Motor neuron (in vitro differentiated cells): Measurements from ENCODE around the gene VPS35. TPM values are rescaled to one million over a fixed set of nuclear protein-coding genes. Genes with fewer than 3 reads are reported as not detected.

Source experiments
- ATAC-seq, 8 experiments: fragments of 200-7000 bp; cut with Tn5 transposase; replicated peaks in 6 of 8; 2 replicates each; pipeline ENCODE4 v1.8.0; 2021; ENCODE audit warnings: mild to moderate bottlenecking in 8 of 8, moderate library complexity in 8 of 8
- H3K27ac ChIP-seq, 2 donors: fragments of 250-450 bp; sonication (Bioruptor Pico); 2 replicates each; pipeline ENCODE4 v1.9.0; 2021; ENCODE audit warnings: antibody characterized with exemption in 2 of 2, mild to moderate bottlenecking in 2 of 2, moderate library complexity in 1 of 2
- H3K4me1 ChIP-seq, 2 donors: fragments of 250-450 bp; sonication (Bioruptor Pico); replicated peaks in 1 of 2; 2 replicates each; pipeline ENCODE4 v1.6.1; 2021; ENCODE audit warnings: antibody characterized with exemption in 2 of 2, mild to moderate bottlenecking in 2 of 2, moderate library complexity in 1 of 2
- H3K4me3 ChIP-seq, 5 donors: fragments of 250-450 bp; sonication (Bioruptor Pico); 2 replicates each; pipeline ENCODE4 v1.9.0; 2021; ENCODE audit warnings: antibody characterized with exemption in 5 of 5, mild to moderate bottlenecking in 5 of 5, moderate library complexity in 4 of 5
- WGBS, 10 experiments: fragments of 450-650 bp; shearing (Covaris generic); methylation state at CpG; one replicate each; pipeline ENCODE4 v1.0.0; 2022; 5-methylcytosine and 5-hydroxymethylcytosine counted together
- in situ Hi-C, 9 experiments: fragments of 400-800 bp; cut with MboI; loops; one replicate each; pipeline ENCODE4 v1.15.0; 2021; ENCODE audit warnings: low sequenced_read_pairs in 9 of 9, low pct_unique_long_range_greater_than_20kb in 2 of 9; ENCODE audit not compliant: unreplicated experiment in 9 of 9
- total RNA-seq, 8 experiments: library from RNA; unstranded; fragments of 300-600 nt; gene quantifications; 2 replicates each; pipeline versions ENCODE4 v1.2.3 to v1.2.4, GENCODE V29; 2022

The VPS35 gene
- total RNA-seq, 8 experiments from 2014 or later: 39.6 to 80.6 (median 54.8) TPM

DNA sequence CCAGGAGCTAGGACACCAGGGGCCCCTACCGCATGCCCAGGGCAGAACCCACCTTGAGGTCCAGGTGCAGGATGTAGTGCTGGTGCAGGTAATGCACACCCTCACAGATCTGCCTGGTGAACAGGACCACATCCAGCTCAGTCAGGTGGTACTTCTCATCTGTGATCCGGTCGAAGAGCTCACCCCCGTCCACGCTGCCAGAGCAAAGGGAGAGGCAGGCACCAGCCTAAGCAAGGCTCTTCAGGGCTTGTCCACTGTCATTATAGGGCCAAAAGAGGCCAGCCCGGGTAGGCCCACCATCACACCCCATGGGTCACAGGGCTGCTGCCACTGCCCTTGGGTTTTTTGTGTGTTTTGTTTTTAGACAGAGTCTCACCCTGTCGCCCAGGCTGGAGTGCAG lies 38.2 kb upstream of the VPS35 start:
- Histone ChIP-seq H3K27ac (no peak overlapping the region), H3K4me1 (no peaks in the 10 kb centered on the region), H3K4me3 (no peak overlapping the region)
- WGBS, 10 experiments: 70 to 100% (median 100%) methylated on average over 1 to 2 of the region's 7 CpGs; no CpG with 5 or more reads in 3 of the 10 experiments
- in situ Hi-C loops: no loop called here
- no peak for ATAC-seq

DNA sequence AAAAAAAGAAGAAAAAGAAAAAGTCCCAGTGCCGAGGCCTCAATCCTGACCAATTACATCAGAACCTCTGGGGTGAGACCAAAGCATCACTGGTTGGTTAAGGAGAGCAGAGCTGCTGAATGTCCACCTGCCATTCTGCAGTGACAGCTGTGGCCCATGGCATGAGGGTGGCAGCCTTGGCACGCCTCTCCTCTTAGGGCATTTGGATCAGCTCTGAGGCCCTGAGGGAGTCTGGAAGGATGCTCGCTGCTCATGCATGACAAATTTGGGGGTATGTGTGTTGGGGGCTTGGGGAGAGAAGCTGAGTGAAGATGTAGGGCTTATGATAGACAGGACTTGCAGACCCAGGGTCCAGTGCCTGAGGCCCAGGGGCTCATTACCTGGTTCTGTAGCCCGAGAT lies 32.9 kb upstream of the VPS35 start:
- no peak overlapping the region for H3K4me3 ChIP-seq
- in situ Hi-C loops: no loop called here
- no peak overlapping the region for H3K27ac ChIP-seq
- ATAC-seq: no peak
- WGBS, 10 experiments: 20 to 100% (median 69%) methylated on average over 1 to 3 of the region's 4 CpGs; no CpG with 5 or more reads in 5 of the 10 experiments
- H3K4me1 ChIP-seq: no peaks in the 10 kb centered on the region

DNA sequence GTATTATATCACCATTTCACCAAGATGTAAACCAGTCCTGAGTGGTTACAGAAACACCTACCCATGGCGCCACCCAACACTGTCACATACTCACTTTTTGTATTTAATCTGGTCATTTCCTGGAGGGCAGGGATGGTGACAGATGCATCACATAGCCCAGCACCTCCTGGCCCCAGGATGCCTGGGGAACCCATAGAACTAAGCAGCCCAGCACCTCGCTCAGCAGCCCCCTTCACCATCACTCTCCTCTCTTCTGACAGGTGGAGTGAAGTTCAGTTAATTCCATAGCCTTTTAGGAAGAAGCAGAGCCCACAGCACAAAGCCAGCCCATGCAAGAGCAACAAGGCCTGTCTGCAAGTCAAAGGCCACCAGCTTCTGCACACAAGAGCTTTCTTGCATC lies 31.6 kb upstream of the VPS35 start:
- ATAC-seq: no peak
- Histone ChIP-seq H3K4me1 (no peaks in the 10 kb centered on the region), H3K4me3 (no peak overlapping the region), H3K27ac (no peak overlapping the region)
- WGBS, 10 experiments: 0 to 80% (median 60%) methylated on average over 1 to 2 of the region's 2 CpGs; no CpG with 5 or more reads in 4 of the 10 experiments
- in situ Hi-C loops: no loop called here

DNA sequence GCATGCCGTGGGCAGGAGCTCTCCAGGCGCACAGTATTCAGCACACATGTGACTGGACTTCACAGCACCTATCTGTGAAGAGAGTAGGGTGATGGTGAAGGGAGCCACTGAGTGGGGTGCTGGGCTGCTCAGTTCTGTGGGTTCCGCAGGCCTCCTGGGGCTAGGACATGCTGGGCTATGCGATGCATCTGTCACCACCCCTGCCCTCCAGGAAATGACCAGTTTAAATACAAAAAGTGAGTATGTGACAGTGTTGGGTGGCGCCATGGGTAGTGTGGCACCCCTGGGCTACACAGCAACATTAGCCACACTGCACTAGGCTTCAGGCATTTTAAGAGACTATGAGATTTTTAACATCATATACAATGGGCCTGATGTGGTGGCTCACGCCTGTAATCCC lies 30.6 kb upstream of the VPS35 start:
- H3K4me3 ChIP-seq: no peak overlapping the region
- in situ Hi-C loops: no loop called here
- no peak for ATAC-seq
- H3K4me1 ChIP-seq: no peaks in the 10 kb centered on the region
- no peak overlapping the region for H3K27ac ChIP-seq
- WGBS, 10 experiments: 81 to 100% (median 91%) methylated on average over 1 to 4 of the region's 6 CpGs; no CpG with 5 or more reads in 4 of the 10 experiments

DNA sequence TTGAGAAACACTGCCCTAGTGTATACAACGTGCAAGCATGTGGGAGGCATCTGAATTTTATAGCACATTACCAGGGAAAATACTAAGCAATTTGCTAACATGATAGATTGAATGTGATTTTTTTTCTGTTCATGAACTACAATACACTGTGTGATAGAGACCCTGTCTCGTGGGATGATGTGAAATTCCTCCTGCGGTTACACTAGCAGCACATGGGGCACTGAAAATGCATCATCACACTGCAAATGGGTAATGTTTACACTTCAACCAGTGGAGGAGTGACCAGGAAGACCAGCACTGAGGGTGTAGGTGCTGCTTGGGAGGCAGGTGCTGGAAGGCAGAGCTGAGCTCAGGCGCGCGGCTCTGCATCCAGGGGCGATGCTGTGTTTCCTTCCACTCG lies 29.2 kb upstream of the VPS35 start:
- in situ Hi-C loops: no loop called here
- 0 to 90% (median 75%) methylated on average over 1 to 8 of the region's 8 CpGs; no CpG with 5 or more reads in 1 of the 10 experiments for WGBS, 10 experiments

DNA sequence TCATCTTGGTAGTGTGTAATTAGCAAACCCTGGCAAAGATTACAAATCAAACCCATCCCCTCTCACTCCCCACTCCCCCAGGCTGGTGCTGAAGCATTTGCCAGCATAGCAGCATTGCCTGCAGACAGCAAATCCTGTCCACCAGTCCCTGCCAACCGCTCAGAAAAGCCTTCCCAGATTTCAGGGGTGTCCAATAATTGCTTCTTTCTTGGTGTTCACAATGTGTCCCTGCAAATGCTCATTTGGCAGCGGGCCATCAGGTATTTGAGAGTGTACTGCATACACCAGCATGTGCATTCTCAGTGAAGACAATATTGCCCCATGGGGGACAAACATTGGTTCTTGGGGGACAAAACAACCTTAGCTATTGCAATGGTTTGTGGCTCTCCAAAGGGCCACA lies 28.7 kb upstream of the VPS35 start:
- Histone ChIP-seq H3K27ac (no peak overlapping the region), H3K4me1 (no peaks in the 10 kb centered on the region), H3K4me3 (no peak overlapping the region)
- no peak for ATAC-seq
- 0 to 84% (median 60%) methylated on average over 1 to 2 of the region's 2 CpGs; no CpG with 5 or more reads in 3 of the 10 experiments for WGBS, 10 experiments
- in situ Hi-C loops: no loop called here

More for the DNA sequence above, 29.2 kb upstream of the VPS35 start:
- peak in 1 of 8 experiments; percentile 72 for ATAC-seq
- Histone ChIP-seq H3K4me1 (no peaks in the 10 kb centered on the region), H3K4me3 (no peak overlapping the region), H3K27ac (no peak overlapping the region)

DNA sequence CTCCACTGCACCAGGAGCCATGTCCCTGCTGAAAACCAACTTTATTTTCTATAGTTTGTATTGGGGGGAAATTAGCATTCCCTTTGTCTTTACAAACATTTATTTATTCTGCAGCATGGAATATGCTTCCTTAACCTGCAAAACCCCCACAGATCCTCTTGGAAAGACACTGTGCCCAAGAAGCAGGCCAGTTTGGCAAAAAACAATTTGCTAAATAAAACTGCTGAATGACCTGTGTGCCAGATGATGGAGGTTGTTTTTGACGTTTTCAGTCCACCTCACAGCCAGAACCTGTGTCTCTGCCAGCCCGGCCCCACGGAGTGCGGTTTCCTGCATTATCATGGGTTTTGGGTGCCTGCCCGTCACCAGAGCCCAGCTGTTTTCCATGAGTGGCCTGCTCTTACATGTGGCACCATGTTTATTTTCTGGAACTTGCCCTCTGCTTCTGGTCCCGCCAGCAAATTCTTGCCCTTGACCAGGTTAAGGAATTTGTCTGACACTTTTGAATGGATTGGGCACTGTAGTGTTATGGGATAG lies 26.9 kb upstream of the VPS35 start:
- in situ Hi-C loops: no loop called here
- Histone ChIP-seq H3K27ac (no peak overlapping the region), H3K4me1 (no peaks in the 10 kb centered on the region), H3K4me3 (no peak overlapping the region)
- ATAC-seq: no peak
- WGBS, 10 experiments: 6 to 96% (median 47%) methylated on average over 1 to 5 of the region's 6 CpGs; no CpG with 5 or more reads in 6 of the 10 experiments

DNA sequence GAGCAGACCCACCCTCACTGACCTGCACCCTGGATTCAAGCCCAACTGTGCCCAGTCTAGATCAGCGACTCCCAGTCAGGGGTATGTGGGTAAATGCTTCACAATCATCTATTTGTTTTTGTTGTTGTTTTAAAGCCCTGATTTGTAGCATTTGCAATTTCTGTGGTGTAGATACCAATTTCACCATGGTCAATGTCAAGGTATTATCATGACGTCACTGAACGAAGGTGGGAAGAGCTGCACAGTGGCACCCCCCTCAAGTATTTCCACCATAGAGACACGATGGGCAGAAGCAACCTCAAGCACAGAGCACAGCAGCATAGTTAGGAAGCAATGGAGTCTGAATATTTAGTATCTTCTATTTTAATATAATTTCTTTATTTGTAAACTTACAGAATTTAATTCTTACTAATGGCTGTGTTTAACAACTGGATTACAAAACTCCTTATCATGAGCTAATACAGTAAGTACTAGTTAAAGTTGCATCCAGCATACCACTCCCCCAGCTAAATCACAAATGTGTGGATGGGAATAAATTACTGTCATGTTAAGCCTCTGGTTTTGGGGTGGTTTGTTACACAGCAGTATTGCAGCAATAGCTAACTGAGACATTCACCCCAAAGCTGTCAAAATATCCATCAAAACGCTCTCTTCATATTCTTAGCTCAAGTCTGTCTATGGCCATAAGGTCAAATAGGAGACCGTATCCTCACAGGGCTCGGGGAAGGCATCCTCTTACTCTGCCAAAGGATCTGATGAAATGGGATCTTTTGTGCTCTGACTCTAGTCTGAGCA lies 26.0 kb upstream of the VPS35 start:
- Histone ChIP-seq H3K4me3 (no peak overlapping the region), H3K4me1 (no peaks in the 10 kb centered on the region), H3K27ac (no peak overlapping the region)
- WGBS, 10 experiments: 40 to 90% (median 83%) methylated on average over 1 to 6 of the region's 7 CpGs; no CpG with 5 or more reads in 1 of the 10 experiments
- in situ Hi-C loops: no loop called here
- ATAC-seq: no peak

DNA sequence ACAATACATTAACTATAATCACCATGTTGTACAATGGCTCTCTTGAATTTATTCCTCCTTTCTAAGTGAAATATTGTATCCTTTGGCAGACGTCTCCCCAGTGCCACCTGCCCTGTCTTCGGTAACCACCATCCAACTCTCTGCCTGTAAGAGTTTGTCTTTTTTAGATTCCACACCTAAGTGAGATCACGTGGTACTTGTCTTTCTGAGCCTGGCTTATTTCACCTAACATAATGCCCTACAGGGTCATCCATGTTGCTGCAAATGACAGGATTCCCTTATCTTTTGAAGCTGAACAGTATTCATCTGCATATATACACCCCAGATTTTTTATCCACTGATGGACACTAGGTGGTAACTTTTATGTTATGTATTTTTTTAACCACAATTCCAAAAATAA lies 24.7 kb upstream of the VPS35 start:
- Histone ChIP-seq H3K4me1 (no peaks in the 10 kb centered on the region), H3K27ac (no peak overlapping the region), H3K4me3 (no peak overlapping the region)
- no peak for ATAC-seq
- in situ Hi-C loops: no loop called here
- WGBS, 10 experiments: 56 to 100% (median 83%) methylated on average over 1 to 3 of the region's 3 CpGs; no CpG with 5 or more reads in 3 of the 10 experiments

DNA sequence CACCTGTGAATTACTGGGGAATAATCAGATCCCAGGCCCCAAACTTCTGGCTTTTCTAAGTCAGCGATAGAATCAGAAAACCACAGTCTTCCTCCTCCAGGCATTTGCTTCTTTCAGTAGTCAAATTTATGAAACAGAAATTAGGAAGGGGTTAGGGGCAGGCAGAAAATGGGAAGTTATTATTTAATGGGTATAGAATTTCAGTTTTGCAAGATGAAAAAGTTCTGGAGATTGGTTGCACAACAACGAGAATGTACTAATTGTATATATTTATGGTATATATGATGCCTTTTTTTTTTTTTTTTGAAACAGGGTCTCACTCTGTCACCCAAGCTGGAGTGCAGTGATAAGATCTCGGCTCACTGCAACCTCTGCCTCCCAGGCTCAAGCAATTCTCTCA lies 23.9 kb upstream of the VPS35 start:
- no peak for ATAC-seq
- 50 to 100% (median 67%) methylated on average over 1 to 3 of the region's 3 CpGs; no CpG with 5 or more reads in 3 of the 10 experiments for WGBS, 10 experiments
- no peak overlapping the region for H3K4me3 ChIP-seq
- no peak overlapping the region for H3K27ac ChIP-seq
- in situ Hi-C loops: no loop called here
- no peaks in the 10 kb centered on the region for H3K4me1 ChIP-seq

DNA sequence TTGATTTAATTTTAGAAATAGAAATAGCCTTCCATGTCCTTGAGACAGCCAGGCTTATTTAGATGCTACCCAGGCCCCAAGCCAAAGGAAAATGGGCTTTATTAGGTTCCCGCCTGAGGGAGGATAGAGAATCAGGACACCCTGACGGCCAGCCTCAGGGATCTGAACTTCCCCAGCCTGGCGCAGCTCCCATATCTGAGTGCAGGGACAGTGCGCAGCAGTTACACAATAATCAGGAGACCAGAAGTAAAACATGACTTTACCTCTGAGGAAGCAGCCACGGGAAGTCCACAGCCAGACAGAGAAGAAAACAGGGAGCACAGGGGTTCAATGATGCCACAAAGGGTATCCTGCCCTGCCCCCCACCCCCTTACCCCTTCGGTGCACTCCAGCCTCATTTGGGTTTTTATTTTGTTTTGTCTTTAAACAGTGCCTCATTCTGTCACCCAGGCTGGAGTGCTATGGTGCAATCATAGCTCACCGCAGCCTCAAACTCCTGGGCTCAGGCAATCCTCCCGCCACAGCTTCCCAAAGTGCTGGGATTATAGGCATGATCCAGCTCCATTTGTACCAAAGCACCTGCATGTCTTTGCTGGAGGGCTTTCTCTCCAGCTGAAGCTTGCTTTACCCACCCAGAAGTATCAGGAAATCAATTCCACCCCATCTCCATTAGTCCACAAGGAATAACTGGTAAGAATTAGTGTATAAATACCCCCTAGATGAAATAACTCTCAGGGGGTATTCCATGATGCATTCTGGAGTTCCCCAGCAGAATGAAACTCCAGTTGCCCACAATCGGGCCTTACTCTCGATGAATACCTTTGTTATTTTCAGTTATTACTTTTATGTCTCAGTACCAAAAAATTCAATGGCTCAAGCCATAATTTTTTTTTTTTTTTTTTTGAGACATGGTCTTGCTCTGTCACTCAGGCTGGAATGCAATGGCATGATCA lies 22.4 kb upstream of the VPS35 start:
- 72 to 100% (median 82%) methylated on average over 1 to 8 of the region's 10 CpGs for WGBS, 10 experiments
- in situ Hi-C loops: no loop called here
- Histone ChIP-seq H3K4me1 (no peaks in the 10 kb centered on the region), H3K27ac (no peak overlapping the region), H3K4me3 (no peak overlapping the region)
- ATAC-seq: no peak

DNA sequence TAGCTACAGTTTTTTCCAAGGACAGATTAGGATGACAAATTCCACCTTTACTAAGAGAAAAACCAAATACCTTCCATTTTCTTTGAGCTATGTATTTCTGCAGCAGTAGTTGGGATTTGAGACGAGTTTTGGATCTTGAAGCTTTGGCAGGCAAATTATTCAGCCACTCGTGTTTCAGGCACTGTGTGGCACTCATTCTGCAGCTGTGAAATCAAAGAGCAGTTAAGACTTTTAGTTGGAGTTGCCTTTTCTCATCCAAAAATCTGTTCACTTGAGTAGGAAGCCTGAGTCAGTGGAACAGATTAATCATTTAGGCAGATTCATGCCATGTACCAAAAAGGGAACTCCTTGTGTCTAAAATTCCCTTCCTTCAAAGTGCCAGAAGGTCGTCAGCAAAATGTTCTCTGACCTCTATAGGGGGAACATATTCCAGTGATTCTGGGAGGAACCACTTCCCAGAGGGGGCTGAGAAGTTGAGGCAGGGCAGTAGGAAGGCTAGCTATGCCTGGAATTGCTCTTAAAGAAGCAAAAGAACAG lies 20.6 kb upstream of the VPS35 start:
- Histone ChIP-seq H3K27ac (no peak overlapping the region), H3K4me3 (no peak overlapping the region), H3K4me1 (no peaks in the 10 kb centered on the region)
- in situ Hi-C loops: no loop called here
- 5 to 59% (median 35%) methylated on average over 2 to 3 of the region's 3 CpGs; no CpG with 5 or more reads in 3 of the 10 experiments for WGBS, 10 experiments
- no peak for ATAC-seq

DNA sequence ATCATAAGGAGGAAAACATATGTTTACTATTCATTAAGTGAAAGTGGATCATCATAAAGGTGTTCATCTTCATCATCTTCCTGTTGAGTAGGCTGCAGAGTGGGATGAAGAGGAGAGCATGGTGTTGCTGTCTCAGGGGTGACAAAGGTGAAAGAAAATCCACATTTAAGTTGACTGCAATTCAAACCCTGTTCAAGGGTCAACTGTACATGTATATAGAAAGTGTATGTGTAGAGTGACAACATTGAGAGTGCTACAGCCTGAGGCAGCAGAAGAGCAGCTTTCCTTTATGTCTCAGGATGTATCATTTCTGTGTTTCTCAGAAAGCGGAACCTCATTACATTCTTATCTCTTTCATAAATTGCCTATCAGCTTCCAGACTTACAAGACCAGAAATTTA lies 17.7 kb upstream of the VPS35 start:
- H3K4me3 ChIP-seq: no peak overlapping the region
- 0% methylated on average over 1 of the region's 1 CpG; no CpG with 5 or more reads in 6 of the 10 experiments for WGBS, 10 experiments
- no peaks in the 10 kb centered on the region for H3K4me1 ChIP-seq
- no peak overlapping the region for H3K27ac ChIP-seq
- ATAC-seq: no peak
- in situ Hi-C loops: no loop called here
